Stimulated activated CD8-positive, alpha-beta memory T cell treated with anti-CD3 and anti-CD28 coated beads, Interleukin-15, amount 100 ng/mL, for 48 hours (primary cell): ENCODE results near the gene DOCK1.

Experiments used
- DNase-seq, 2 donors: peaks; one replicate each; pipeline ENCODE4 v3.0.0-alpha.2; 2020; ENCODE audit warnings: low read depth in 2 of 2

Gene DOCK1

GRCh38 chr10:127081851-127082345 lies 176.7 kb downstream of the DOCK1 start:
- no peak for DNase-seq

GRCh38 chr10:127082651-127083050 lies 177.4 kb downstream of the DOCK1 start:
- DNase-seq = no peak

DNA sequence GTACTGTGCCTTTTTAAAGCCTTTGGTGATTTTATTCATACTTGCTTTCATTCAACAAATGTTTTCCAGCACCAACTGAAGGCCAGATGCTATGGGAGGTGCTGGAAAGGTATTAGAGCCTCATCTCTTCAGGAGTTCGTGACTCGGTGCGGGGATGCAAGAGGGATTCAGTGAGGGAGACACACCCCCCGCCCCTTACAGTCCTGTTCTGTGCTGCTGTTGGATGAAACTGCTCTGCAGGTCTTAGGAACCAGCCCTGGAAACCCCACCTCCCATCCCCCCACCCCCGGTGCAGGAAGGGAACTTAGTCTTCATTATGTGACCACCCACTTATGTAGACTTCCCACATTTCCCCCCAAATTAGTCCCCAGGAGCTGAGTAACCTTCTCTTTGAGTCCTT lies 180.7 kb downstream of the DOCK1 start:
- DNase-seq = no peak

DNA sequence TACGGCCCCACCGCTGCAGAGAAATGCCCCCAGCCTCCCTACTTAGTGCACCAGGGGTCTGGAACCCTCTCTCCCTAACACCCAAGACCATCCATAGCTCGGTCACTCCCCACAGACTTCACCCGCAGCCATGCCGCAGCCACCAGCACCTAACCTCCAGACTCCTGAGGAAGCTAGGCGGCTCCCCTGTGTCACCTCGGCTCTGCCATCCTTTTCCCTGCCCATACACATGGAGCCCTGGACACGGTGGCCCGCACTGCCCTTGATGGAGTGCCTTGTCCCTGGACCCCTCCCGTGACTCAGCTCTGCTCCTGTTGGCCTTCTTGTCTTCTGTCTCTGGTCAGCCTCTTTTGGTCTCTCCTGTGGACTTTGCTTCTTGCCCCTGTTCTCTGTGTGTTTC lies 183.7 kb downstream of the DOCK1 start:
- DNase-seq = no peak

DNA sequence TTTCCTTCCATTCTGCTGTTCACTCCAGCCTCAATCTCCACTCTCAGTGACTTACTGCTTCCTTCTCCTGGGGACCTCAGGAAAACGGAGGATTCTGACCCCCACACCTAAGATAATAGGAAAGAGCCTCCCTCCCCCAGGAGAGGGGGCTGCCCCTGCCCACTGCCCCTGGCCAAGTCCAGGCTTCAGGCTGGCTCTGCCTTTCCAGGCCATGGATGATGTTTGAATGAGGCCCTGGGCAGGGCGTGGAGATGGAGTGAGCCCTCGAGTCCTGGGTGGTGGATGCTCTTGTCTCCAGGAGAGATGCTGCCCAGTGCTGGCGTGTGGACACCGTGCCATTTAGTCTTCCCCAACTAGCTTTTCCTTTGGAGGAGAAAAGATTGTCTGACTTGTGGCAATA lies 184.2 kb downstream of the DOCK1 start:
- no peak for DNase-seq

- no peak for DNase-seq
These were observed 184.9 kb downstream of the DOCK1 start for GRCh38 chr10:127090138-127090537.

DNA sequence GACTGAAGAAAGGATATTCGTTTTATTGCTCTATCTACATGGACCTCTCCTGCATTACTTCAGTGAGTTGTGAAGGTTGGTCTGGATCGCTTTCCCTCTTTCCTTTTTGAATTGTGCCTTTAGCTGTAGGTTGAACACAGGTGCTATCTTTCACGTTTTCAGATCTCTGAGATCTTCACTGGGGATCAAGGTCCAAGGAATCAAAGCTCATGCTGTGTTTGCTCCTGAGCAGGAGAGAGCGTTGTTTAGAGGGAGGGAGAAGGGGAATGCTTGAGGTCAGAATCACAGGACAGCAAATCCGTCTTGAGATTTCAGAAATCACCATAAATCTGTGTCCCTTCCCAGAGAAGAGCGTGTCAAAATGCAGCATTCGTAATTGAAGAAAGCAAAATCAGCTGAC lies 186.1 kb downstream of the DOCK1 start:
- no peak for DNase-seq

GRCh38 chr10:127092916-127093315 lies 187.7 kb downstream of the DOCK1 start:
- no peak for DNase-seq

DNA sequence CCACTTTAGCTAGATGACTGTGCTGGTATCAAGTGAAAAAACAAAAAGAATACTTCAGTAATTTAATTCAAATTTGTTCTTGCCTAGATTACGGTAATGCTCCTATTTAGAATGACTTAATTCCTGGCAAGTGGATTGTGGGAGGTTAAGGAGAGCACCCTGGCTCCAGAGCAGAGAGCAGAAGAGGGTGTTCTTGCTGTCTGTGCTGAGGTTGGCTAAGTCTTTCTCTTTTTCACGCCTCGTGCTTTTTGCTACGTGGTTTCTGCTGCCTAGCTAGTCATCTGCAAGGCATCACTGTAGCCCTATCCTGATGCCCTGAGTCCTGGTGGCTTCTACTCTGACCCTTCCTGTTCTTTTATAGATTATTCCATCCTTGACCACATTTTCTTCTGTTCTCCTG lies 189.8 kb downstream of the DOCK1 start:
- no peak for DNase-seq

- no peak for DNase-seq
These were observed 195.9 kb downstream of the DOCK1 start for GRCh38 chr10:127100983-127101615.

GRCh38 chr10:127102176-127102575 lies 196.9 kb downstream of the DOCK1 start:
- no peak for DNase-seq

DNA sequence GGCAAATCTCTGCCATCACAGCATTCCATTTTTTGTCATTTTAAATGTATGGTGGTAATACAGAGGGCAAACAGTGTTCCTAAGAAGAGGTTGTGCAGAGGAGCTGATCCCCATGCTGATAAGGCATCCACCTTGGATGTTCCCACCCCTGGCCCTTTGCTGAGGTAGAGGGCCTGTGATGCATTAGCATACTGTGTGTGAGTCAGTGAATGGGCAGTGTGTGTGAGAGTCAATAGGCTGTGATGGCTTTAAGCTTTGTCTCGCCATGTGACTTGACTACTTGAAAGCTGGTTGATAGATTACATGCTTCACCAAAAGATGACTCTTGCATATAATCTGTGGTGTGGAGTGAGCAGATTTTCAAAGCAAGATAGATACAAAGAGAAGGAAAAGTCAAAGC lies 209.9 kb downstream of the DOCK1 start:
- DNase-seq = no peak

DNA sequence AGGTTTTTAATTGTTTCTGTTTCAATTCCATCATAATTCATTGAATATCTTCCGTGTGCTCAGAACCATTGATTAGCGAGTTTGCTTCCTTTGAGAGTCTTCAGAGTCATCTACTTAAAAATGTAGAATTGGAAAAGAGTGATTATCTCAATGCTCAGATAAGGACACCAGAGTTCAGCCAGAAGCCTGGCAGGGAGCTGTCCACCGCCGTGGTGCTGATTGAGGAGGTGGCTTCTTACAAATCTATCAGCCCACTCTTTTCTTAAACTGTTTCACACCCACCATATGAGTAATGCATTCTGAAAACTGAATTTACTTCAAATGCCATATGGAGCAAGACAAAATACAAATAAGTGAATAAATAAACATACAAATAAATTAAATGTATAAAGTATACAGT lies 211.9 kb downstream of the DOCK1 start:
- no peak for DNase-seq

GRCh38 chr10:127118034-127118433 lies 212.8 kb downstream of the DOCK1 start:
- no peak for DNase-seq

- DNase-seq = no peak
These were observed 214.7 kb downstream of the DOCK1 start for GRCh38 chr10:127119936-127120335.

DNA sequence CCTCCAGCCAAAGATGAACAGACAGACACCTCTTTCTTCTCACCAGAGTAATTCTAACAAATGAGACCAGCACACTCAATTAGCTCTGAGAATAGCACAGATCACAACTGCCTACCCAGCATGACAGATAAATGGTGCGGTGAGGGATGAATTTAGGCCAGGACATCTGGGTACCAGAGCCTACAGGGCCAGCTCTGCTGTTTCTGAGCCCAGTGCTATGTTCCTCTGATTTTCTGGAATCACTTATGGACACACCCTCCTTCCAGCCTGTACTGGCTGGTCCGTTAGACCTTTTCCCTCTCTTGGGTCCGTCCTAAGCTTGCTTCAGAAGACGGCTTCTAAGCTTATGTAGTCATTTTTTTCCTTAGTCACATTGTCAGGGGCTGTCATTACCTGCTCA lies 217.6 kb downstream of the DOCK1 start:
- DNase-seq = no peak

GRCh38 chr10:127123626-127124025 lies 218.4 kb downstream of the DOCK1 start:
- no peak for DNase-seq

GRCh38 chr10:127125331-127125730 lies 220.1 kb downstream of the DOCK1 start:
- no peak for DNase-seq

- DNase-seq = no peak
These were observed 222.6 kb downstream of the DOCK1 start for GRCh38 chr10:127127822-127128221.

DNA sequence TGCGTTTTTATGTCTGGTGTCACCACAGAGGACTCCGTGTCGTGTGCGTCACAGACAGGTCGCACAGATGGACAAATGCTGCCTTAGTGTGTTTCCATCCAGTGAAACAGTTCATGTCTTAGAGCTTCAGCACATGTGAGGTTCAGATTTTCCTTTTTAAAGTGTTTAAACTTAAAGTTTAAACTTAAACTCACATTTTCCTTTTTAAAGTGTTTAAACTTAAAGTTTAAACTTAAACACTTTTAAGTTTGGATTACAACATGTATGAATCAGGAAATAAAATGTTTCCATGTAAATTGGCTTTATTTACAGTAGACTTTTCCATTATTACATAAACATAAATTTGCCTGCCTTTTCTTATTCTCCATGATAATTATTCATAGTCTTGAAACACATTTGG lies 223.9 kb downstream of the DOCK1 start:
- DNase-seq = no peak

- no peak for DNase-seq
These were observed 227.2 kb downstream of the DOCK1 start for GRCh38 chr10:127132451-127132850.

DNA sequence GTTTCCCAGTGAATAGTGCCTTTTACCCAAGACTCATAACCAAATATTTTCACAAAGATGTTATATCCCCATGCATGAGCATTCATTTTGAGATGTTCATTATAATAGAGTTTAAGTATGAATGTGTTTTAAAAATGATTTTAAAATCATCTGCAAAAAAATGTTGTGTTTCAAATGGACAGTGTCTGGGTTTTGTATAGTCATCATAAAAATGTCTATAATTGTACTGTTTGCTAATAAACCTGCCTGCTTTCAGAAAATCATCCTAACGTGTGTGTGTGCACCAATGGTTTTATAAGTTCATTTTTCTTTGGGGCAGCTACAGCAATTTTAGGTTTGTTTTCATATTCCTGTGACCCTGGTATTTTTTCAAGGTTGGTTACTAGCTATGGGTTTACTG lies 228.0 kb downstream of the DOCK1 start:
- DNase-seq = no peak

DNA sequence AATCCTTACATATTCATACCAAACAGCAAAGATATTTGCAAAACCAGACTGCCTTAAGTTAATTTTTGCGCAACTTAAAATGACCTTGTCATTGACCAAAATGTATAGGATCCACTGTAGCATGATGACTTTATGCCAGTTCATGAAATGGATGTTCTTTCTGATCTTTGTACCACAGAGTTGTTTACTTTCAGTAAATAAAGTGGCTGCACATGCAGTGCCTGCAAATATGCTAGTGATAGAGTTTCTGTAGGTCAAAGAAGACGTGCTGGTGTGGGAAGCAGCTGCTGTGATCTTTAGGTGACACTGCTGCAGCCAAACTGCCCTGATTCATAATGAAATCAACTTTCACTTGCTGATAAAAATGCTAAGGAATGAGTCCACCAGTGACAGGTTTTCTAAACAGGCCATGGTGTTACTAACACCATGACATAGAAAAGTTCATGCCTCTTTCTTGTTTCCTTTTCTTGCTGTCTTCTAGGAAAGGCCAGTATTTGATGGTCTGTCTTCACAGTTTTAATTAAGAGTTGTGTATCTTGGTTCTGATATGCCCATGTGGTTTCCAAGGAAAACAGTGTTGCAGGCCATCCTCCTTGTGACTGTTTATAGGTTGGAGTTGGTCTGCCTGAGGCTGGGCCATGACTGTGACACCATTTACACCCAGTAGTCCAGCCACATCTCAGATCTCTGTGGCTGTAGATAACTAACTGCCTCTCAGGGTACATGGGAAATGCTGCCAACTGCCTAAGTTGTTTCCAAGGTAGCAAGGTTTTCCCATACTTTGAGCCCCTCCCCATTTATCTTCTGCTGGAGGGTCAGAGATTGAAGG lies 228.7 kb downstream of the DOCK1 start:
- no peak for DNase-seq
